NCI-H446 treated with DMSO at 0.1 percent for 48 hours (cell line): ENCODE results near the gene PCDHGA3.
A peak's percentile ranks its signal among the peaks of the same experiment; 100 is the strongest.
"Not testable (repeated sequence)": the region's sequence is repeated elsewhere in the genome, so short reads cannot be mapped to it uniquely, and the experiment has no call there.

ENCODE experiments used
- DNase-seq: peaks from one replicate; lab custom pipeline; 2025; lab: John Stamatoyannopoulos, UW

Gene PCDHGA3

GRCh38 chr5:141343242-141343952 is at the start of gene PCDHGA3:
Gene PCDHGA3 (plus strand): TSS chr5:141343829. CDS start chr5:141344034, 205 bp downstream.
- no peak for DNase-seq

GRCh38 chr5:141298376-141298775 is 45.3 kb upstream of the PCDHGA3 start:
- DNase-seq: no peak

- no peak for DNase-seq
Observed at GRCh38 chr5:141303756-141304155, 39.9 kb upstream of the PCDHGA3 start, which contains the start of gene SLC25A2. Gene SLC25A2 (minus strand): TSS chr5:141304049. CDS start chr5:141303865, 184 bp downstream.

GRCh38 chr5:141306630-141307029 is 37.0 kb upstream of the PCDHGA3 start:
- no peak for DNase-seq

- DNase-seq: no peak
Observed at GRCh38 chr5:141313711-141314110, 29.9 kb upstream of the PCDHGA3 start.

- DNase-seq: not testable (repeated sequence)
Observed at GRCh38 chr5:141316963-141317362, 26.7 kb upstream of the PCDHGA3 start.

- no peak for DNase-seq
Observed at GRCh38 chr5:141319202-141319601, 24.4 kb upstream of the PCDHGA3 start.

- no peak for DNase-seq
Observed at GRCh38 chr5:141319699-141320098, 23.9 kb upstream of the PCDHGA3 start.

- DNase-seq: peak; percentile 76
Observed at GRCh38 chr5:141320225-141321169, 23.1 kb upstream of the PCDHGA3 start, which contains the start of gene TAF7. Gene TAF7 (minus strand): TSS chr5:141320784. CDS start chr5:141320044, 740 bp downstream.

- DNase-seq: no peak
Observed at GRCh38 chr5:141322261-141322660, 21.4 kb upstream of the PCDHGA3 start.

GRCh38 chr5:141326088-141326854 is 17.4 kb upstream of the PCDHGA3 start:
- peak; percentile 11 for DNase-seq

GRCh38 chr5:141328231-141328630 is 15.4 kb upstream of the PCDHGA3 start:
- DNase-seq: no peak

- DNase-seq: peak; percentile 34
Observed at GRCh38 chr5:141330299-141331080, 13.1 kb upstream of the PCDHGA3 start, which contains the start of gene PCDHGA1. Gene PCDHGA1 (plus strand): TSS chr5:141330514.

- DNase-seq: not testable (repeated sequence)
Observed at GRCh38 chr5:141332571-141332970, 11.1 kb upstream of the PCDHGA3 start.

- no peak for DNase-seq
Observed at GRCh38 chr5:141338538-141339306, 4.9 kb upstream of the PCDHGA3 start, which contains the start of gene PCDHGA2. Gene PCDHGA2 (plus strand): TSS chr5:141338760.

GRCh38 chr5:141340781-141341354 is 2.8 kb upstream of the PCDHGA3 start:
- DNase-seq: not testable (repeated sequence)

- no peak for DNase-seq
Observed at GRCh38 chr5:141342773-141343172, 856 bp upstream of the PCDHGA3 start.

- no peak for DNase-seq
Observed at GRCh38 chr5:141343953-141344463, 379 bp downstream of the PCDHGA3 start.

GRCh38 chr5:141345327-141345726 is 1.7 kb downstream of the PCDHGA3 start:
- no peak for DNase-seq
